PFSK-1 (cell line): ENCODE data around the gene TMPRSS3.

Experiments
- FOXP2 ChIP-seq: optimal IDR thresholded peaks from 2 replicates; pipeline ENCODE3; 2011; ENCODE audit warnings: borderline replicate concordance, control low read depth, inconsistent platforms; ENCODE audit not compliant: insufficient read depth; ENCODE audit errors: extremely low read length, extremely low read depth
- POLR2AphosphoS5 ChIP-seq: IDR thresholded peaks from 2 replicates; pipeline ENCODE4 v1.6.1; 2012; ENCODE audit warnings: low read depth, mild to moderate bottlenecking, control low read depth, low read length, moderate library complexity
- REST ChIP-seq, 2 experiments: IDR thresholded peaks; 2 replicates each; pipeline versions ENCODE4 v1.6.1 to v1.8.0; 2011 to 2012; ENCODE audit warnings: low read depth in 2 of 2, low read length in 2 of 2, control low read depth in 1 of 2, inconsistent platforms in 1 of 2, mild to moderate bottlenecking in 1 of 2, moderate library complexity in 1 of 2; ENCODE audit not compliant: insufficient read depth in 1 of 2
- SIN3A ChIP-seq: IDR thresholded peaks from 2 replicates; pipeline ENCODE4 v1.6.1; 2012; ENCODE audit warnings: mild to moderate bottlenecking, low read length, moderate library complexity, borderline replicate concordance; ENCODE audit not compliant: insufficient read depth
- TAF1 ChIP-seq: IDR thresholded peaks from 2 replicates; pipeline ENCODE4 v1.6.1; 2012; ENCODE audit warnings: low read length, control low read depth, borderline replicate concordance; ENCODE audit not compliant: insufficient read depth

TMPRSS3 gene

GRCh38 chr21:42412636-42412933 is 16.7 kb upstream of the TMPRSS3 start:
- TF ChIP-seq POLR2AphosphoS5 (no peak), FOXP2 (no peak), REST (IDR thresholded peaks at IDR 0.05; ENCODE audit: insufficient read depth in 1 of 2, low read depth in 2 of 2, low read length in 2 of 2) (no peak), TAF1 (no peak)

GRCh38 chr21:42411891-42412635 is 16.2 kb upstream of the TMPRSS3 start:
- no peak for TF ChIP-seq TAF1
- TF ChIP-seq FOXP2: no peak
- no peak for TF ChIP-seq SIN3A
- no peak for TF ChIP-seq REST (IDR thresholded peaks at IDR 0.05; ENCODE audit: insufficient read depth in 1 of 2, low read depth in 2 of 2, low read length in 2 of 2)
- TF ChIP-seq POLR2AphosphoS5: no peak

- TF ChIP-seq POLR2AphosphoS5 (no peak), SIN3A (no peak), TAF1 (no peak), REST (IDR thresholded peaks at IDR 0.05; ENCODE audit: insufficient read depth in 1 of 2, low read depth in 2 of 2, low read length in 2 of 2) (no peak), FOXP2 (no peak)
These were observed 15.5 kb upstream of the TMPRSS3 start for GRCh38 chr21:42411197-42411869.

- TF ChIP-seq FOXP2 (no peak), SIN3A (no peak), REST (IDR thresholded peaks at IDR 0.05; ENCODE audit: insufficient read depth in 1 of 2, low read depth in 2 of 2, low read length in 2 of 2) (no peak), POLR2AphosphoS5 (no peak), TAF1 (no peak)
These were observed 13.5 kb upstream of the TMPRSS3 start for GRCh38 chr21:42409366-42409765.

GRCh38 chr21:42407476-42407875 is 11.6 kb upstream of the TMPRSS3 start:
- no peak for TF ChIP-seq REST (IDR thresholded peaks at IDR 0.05; ENCODE audit: insufficient read depth in 1 of 2, low read depth in 2 of 2, low read length in 2 of 2)
- TF ChIP-seq POLR2AphosphoS5: no peak
- no peak for TF ChIP-seq FOXP2
- no peak for TF ChIP-seq TAF1
- no peak for TF ChIP-seq SIN3A
